Gastroesophageal sphincter (tissue), 3 donors: ENCODE results near the gene TSPEAR.

Experiments used
- EP300 ChIP-seq: sonication (generic); formaldehyde crosslinking; IDR thresholded peaks from one replicate; pipeline ENCODE4 v1.6.1; 2017; ENCODE audit warnings: antibody characterized with exemption, mild to moderate bottlenecking
- POLR2AphosphoS5 ChIP-seq: sonication (generic); formaldehyde crosslinking; IDR thresholded peaks from one replicate; pipeline ENCODE4 v1.6.1; 2017; ENCODE audit warnings: antibody characterized with exemption
- TF ChIP-seq, protein P1 (sequence below), 4 experiments: fragments of 200-600 bp in 2 of 4; fragments of 450-650 bp in 2 of 4; sonication (generic) in 1 of 4; IDR thresholded peaks; one replicate each; pipeline ENCODE4 v1.5.1; 2017 to 2019; ENCODE audit warnings: antibody characterized with exemption in 4 of 4, mild to moderate bottlenecking in 2 of 4, moderate library complexity in 2 of 4

DNA sequence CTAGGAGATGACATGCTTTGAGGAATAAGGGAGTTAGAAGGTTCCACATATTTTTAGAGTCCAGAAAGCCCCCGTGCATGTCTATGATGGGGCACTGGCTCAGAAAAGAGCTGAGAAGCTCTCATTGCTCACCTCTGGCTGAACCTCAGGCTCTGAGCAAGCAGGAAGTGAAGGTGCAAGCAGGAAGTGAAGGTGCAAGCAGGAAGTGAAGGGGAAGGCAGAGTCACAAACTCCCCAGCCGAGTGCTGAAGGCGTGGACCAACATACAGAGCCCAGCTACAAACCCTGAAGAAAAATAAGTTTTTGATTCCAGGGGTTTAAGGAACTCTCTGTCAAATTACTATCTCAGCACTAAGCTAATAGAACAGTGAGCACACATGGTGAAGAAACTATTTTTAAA, 92.5 kb downstream of the TSPEAR start:
- TF ChIP-seq POLR2AphosphoS5 (no peak), EP300 (no peak)
- TF ChIP-seq, protein P1, sequence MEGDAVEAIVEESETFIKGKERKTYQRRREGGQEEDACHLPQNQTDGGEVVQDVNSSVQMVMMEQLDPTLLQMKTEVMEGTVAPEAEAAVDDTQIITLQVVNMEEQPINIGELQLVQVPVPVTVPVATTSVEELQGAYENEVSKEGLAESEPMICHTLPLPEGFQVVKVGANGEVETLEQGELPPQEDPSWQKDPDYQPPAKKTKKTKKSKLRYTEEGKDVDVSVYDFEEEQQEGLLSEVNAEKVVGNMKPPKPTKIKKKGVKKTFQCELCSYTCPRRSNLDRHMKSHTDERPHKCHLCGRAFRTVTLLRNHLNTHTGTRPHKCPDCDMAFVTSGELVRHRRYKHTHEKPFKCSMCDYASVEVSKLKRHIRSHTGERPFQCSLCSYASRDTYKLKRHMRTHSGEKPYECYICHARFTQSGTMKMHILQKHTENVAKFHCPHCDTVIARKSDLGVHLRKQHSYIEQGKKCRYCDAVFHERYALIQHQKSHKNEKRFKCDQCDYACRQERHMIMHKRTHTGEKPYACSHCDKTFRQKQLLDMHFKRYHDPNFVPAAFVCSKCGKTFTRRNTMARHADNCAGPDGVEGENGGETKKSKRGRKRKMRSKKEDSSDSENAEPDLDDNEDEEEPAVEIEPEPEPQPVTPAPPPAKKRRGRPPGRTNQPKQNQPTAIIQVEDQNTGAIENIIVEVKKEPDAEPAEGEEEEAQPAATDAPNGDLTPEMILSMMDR (IDR thresholded peaks at IDR 0.05), result no peak
